DMS 273 (cell line): Measurements from ENCODE around the gene MTIF3.

Source experiments
- DNase-seq: peaks from one replicate; lab custom pipeline; 2025; ENCODE audit not compliant: unreplicated experiment; lab: John Stamatoyannopoulos, UW

Gene MTIF3

DNA sequence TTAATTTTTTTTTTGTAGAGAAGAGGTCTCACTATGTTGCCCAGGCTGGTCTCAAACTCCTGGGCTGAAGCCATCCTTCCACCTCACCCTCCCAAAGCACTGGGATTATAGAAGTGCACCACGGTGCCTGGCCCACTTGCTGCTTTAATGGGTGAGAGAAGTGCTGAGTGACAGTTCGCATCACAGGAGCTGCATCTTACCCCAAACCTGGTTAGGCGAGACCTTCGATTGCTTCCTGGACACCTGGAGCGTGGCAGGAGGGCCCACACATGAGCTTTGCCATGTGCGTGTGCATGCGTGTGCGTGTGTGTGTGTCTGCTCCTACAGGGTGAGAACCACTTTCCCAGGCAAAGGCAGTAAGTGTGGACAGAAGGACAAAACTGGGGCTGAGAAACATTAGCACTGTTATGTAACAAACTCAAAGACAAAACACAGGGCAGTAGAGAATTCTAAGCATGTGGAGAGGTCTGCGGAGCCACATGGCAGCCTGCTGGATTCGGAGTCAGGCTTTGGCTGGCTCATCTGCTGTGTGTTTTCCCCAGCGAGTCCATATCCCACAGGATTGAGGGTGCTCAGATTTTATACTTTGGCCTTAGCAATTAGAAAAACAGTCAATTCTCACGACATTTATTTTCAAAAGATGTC, 11.7 kb upstream of the MTIF3 start:
- no peak for DNase-seq

- DNase-seq = no peak
Observed at GRCh38 chr13:27455331-27455855, 5.0 kb upstream of the MTIF3 start.

- DNase-seq = peak; percentile 42
Observed at GRCh38 chr13:27450921-27451471, 632 bp upstream of the MTIF3 start.

DNA sequence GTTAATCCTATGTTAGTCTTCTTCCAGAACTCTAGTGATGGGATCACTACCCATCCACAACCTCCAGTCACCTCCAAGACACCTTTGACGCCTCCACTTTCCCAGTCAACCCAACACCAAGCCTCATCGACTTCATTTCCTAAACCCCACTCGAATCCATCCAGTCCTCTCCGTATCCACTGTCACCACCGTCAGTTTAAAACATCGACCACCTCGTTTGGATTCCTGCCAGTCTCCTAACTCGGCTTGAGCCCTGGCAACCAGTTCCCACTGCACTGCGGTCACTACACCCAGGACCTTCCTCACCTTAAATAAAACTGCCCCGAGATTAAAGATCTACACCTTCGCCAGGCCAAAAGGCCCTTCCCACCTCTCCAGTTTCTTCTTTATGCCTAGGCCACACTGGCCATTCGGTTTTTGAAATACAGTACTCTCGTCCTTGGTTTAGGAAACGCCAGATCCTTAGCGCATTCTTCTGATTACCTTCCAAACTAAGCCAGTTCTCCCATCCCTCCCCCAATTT, 1.2 kb downstream of the MTIF3 start:
- no peak for DNase-seq

- no peak for DNase-seq
Observed at GRCh38 chr13:27448308-27448707, 2.1 kb downstream of the MTIF3 start.

DNA sequence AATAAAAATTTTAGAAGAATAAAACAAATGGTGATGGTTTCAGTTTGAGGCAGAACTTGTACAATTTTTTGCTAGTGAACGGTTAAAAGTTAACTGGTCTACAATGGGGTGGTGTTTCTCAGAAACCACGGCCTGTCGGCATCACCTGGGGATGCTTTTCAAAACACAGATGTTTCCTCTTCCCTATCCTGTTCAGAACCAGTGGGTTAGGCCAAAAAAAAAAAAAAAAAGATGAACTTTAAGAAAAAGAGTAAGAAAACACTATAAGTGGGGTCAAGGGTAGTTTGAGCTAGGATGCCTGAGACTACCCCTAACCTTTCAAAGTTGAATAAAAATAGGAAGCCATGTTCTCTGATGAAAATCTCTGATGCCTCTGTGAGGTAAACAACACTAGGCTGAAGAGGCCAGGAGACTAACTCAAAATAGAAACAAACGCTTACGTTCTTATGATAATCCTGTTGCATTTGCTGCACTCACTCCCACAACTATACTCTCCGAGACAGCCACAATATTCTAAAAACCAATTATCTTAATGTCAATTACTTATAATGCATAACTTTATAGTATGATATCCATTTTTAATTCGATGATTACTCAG, 3.3 kb downstream of the MTIF3 start:
- DNase-seq = no peak

GRCh38 chr13:27442797-27443196, 7.6 kb downstream of the MTIF3 start:
- no peak for DNase-seq

DNA sequence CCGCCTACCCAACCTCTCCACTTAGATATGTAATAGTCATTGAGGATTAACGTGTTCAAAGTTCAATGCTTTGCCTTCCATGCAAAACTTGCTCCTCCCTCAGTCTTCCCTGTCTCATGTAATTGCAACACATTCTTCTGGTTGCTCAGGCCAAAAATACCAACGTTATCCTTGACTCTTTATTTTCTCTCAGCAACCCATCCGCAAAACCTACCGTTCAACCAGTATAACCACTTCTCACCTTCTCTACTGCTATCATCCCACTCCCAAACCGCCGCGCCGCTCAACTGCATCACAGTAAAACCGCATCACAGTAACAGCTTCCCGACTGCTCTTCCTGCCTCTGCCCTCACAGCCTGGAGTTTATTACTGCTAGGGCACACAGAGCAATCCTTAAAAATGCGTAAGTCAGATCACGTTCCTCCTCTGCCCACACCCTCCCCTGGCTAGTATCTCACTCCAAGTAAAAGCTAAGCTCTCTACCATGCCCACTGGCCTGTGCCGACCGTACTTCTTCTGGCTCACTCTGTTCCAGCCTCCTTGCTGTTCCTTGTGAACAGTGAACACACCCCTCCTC, 8.2 kb downstream of the MTIF3 start:
- DNase-seq = no peak

DNA sequence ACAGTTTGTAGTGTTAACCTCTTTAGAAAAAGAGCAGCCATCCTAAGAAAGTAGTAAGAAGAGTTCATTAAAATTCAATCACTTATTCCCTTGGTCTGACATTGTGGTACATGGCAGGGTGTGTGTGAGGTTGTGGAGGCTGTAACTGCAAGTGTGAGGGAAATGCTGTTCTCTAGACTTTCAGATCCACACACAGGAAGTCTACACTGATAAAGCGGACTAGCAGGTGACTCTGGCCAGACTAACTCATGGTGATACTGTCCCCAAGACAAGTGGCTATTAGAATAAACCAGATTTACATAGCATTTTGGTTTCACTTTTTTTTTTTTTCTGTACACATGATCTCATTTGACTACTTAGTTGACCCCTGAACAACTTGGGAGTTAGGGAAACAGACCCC, 10.0 kb downstream of the MTIF3 start:
- DNase-seq = no peak

DNA sequence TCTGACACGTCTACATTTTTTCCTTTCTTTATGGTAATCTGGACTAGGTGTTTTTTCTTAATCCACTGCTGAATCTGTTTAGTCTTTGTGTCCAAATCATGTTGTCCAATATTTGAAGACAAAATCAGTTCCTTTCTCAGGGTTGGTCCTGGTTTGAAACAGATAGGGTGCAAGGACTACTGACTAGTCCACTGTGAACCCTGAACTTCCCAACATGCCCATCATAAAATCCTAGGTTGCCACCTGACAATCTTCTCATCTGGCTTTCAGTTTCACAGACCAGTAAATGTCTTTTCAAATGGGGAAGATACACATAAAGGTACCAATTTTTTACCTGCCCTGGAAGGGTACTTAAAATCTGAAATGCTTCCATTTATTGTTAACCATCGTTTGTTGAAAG, 13.2 kb downstream of the MTIF3 start:
- DNase-seq = no peak

DNA sequence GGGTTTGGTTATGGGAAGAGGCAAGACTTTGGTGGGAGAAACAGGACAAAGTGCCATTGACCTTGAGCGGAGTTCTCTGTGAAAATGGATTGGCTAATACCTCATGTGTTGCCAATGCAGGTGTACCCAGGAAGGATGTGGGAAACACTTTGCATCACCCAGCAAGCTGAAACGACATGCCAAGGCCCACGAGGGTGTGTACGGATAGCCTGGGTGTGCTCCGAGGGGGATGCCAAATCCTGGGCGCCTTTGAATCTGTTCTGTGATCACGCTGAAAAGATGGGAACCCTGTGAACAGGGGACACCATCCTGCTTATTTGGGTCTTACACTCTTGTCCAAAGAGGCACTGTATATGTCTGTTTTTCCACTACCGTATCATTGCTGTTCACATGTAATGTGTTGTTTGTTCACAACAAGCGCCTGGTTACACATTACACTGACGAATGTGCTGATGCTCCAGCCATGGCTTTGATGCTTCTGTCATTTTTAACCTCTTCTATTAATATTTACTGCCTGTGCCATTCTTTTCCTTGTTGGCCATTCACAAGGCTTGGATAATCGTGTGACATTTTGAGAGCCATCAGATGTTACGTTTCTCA, 17.7 kb downstream of the MTIF3 start:
- DNase-seq = no peak

DNA sequence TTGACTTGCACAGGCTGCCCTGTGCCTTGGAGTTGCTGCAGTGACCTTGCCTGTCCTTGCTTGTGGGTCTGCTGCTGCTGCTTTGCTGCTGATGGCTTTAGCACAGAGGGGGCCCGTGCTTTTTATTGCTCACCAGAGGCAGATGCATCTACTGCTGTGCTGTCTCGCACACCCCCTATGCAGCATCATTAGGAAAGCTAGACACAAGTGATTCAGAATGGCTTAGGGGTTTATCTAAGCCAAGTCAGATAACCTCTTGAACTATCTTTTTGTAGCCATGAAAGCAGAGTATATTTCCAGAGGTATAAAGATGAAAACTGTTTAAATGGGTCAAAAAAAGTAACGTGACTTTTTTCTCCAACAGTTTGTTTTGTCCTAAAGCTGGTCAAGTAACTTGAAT, 18.2 kb downstream of the MTIF3 start:
- DNase-seq = no peak

GRCh38 chr13:27428160-27428559, 22.2 kb downstream of the MTIF3 start:
- DNase-seq = no peak

DNA sequence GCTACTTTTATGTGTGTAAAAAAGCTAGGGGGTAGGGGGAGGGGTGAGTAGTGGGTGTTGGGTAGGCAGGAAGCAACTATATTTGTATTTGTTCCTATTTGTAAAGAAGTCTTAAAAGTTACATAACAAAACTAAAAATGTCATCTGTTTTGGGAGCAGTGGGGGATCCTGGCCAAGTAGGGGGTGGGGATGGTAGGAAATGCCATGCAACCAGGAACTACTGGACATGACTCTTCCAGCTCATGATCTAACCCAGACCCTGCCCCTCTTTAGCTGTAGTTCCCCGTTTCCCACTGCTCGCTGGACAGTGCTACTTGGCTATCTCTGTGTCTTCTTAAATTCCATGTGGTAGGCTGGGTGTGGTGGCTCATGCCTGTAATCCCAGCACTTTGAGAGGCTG, 22.7 kb downstream of the MTIF3 start:
- DNase-seq = no peak

GRCh38 chr13:27425918-27426630, 24.3 kb downstream of the MTIF3 start:
- peak; percentile 82 for DNase-seq

DNA sequence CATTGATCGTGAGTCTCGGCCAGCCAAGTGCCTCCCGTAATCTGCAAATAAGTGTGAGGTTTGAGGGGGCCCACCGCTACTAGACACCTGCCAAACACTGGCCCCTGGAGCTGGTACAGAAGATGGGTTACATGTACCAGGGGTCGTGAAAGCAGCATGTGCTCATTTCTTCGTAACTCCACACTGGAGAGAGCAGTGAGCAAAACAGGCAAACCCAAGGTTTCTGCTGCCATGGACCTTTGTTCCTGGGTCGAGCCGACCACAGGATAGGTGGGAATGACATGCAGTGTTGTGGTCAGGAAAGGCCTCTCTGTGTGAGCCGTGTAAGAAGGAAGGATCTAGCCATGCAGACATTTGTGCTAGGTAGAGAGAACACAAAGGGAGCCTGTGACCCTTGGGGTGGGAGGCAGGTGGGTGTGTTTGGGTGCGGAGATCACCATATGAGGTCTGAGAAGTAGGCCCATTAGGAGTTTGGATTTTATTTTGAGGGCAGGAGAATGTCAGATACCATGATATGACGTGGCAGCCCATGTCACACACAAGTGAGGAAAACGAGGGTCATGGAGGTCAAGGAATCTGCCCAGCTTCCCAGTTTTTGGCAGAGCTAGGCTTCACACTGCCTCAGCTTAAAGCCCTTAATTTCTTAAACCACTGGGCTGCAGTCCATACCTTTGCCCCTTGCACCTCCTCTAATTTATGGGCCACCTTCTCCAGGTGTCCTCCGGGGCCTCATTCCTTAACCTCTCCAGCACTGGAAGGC, 25.0 kb downstream of the MTIF3 start:
- peak; percentile 40 for DNase-seq

DNA sequence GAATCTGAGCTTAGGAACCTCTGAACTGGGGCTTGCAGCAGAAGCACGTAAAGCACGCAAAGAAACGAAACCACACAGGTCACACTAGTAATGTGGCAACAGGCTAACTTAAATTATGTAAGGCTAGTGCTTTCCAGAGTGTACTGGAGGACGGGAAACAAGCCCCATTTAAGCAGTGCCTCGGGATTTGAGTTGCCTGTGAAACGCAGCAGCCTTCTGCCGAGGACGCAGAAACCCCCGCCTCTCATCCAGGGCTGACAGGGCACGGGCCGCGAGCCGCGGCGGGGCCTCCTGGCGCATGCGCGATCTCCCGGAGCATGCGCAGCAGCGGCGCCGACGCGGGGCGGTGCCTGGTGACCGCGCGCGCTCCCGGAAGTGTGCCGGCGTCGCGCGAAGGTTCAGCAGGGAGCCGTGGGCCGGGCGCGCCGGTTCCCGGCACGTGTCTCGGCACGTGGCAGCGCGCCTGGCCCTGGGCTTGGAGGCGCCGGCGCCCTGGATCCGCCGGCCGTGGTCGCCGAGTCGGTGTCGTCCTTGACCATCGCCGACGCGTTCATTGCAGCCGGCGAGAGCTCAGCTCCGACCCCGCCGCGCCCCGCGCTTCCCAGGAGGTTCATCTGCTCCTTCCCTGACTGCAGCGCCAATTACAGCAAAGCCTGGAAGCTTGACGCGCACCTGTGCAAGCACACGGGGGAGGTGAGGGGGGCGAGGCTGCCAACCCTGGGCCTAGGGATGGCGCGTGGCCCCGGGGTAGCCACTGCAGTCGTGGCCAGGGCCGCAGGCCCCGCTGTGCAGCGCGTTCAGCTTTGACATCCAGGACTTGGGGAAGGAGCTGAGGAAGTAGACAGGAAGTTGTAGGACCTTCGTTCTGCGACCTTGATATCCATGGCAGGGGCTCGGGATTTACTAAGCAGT, 25.9 kb downstream of the MTIF3 start, which contains the start of gene GTF3A:
GTF3A (plus strand) TSS at position 374 of the 912 bp plus-strand sequence.
- DNase-seq = peak; percentile 92

GRCh38 chr13:27423333-27423732, 27.0 kb downstream of the MTIF3 start:
- DNase-seq = no peak
